Measurements from ENCODE around the gene SHD.

The SHD gene

DNA sequence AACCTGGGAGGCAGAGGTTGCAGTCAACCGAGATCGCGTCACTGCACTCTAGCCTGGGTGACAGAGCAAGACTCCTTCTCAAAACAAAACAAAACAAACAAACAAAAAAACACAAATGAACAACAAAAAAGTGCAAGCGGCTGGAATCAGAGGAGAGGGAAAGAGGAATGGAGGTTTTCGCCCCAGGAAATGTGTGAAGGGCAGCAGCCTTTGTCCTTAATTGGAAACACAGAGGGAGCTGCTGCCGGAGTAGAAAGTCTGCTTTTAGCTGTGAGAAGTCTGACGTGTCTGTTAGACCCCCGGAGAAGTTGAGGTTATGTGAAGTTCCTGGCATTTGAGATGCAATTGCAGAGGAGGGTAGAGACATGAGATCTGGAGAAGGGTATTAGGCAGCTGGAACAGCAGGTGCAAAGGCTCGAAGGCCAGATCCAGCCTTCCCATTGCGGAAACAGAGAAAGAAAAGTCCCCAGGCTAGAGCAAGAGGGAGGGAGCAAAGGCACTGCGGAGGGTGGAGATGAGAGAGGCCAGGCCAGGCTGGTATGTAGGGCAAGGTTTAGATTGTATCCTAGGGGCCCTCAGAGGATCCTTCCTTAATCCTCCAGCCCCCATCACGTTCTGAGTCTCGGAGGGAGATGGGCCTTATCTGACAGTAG is 22.6 kb downstream of the SHD start:
- DNase-seq = no peak

DNA sequence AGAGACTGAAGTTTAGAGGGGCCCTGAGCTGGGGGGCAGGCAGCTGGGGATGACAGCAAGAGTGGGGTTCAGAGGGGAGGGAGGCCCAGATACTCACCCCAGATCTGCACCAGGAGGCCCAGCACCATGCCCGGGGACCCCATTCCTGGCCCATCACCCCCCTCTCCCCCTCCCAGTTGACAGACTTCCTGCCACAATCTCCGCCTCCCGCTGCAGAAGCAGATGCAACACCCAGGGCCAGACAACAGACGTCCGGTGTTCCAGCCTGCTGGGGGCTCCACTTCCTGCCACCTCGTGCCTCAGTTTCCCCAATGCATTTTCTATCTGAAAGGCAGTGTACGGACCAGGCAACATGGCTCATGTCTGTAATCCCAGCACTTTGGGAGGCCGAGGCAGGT is 23.2 kb downstream of the SHD start, which contains the start of gene TMIGD2:
Gene TMIGD2, minus strand, starts transcription at position 147 of the 398 bp plus-strand sequence. Its CDS starts 4 bp downstream, at position 143.
- no peak for DNase-seq

DNA sequence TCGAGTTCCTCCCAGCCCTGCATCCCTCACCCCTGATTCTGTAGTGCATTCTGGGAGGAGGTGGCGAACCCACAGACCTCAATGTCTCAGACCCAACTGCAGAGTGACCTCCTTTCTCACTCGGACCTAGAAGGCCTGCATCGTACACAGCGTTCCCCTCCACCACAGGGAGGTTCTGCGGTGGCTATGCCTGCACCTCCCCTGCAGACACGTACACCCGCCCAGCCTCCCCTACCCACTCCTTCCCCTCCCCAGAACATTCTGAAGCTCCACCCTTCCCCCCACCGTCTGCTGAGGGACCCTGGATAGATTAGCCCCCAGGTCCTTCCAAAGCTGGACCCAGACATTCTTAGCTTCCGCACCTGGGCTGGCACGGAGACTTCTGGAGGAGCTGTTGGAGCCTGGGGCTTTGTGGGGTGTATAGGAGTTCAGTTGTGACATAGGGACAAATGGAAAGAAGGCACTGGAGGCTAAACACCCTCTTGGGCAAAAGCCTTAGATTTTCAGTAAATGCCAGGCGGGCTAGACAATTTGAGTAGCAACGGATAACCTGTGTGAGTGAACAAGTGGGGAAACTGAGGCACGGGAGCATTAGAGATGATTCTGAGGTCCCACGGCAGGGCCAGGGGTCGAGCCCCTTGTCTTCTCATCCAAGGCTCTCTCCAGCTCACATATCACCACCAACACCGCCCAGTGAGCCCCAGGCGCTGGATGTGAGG is 24.9 kb downstream of the SHD start:
- no peak for DNase-seq

DNA sequence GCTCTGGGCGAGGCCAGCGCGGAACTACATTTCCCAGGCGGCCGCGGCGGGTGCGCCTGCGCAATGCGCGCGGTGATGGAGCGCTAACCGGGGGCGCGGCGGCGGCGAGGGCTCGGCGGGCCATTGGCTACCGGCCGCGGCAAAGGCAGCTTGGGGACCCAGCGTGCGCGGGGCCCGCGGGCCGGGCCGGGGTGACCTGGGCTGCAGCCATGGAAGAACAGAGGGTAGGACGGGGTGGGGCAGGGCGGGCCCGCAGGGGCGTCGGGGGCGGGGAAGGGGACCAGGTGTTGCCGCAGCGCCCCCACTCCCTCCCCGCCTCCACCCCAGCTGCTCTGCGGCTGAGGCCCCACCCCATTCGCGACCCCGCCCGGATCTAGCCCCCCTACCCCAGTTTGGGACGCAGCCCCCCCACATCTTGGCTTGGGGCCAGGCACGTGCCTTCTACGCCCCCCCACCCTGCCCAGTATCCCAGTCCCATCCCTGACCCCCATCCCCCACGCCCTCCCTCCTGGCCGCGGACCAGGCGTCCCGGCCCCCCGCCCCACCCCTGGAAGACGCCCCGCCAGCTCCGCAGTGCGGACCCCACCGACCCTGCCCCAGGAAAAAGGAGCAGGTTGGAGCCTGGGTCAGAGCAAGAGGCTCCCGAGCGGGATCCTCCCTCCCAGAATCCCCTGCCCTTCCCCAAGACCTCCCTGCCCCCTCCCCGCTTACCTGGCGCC is 25.6 kb downstream of the SHD start, which contains the start of gene FSD1:
Gene FSD1, plus strand, starts transcription at position 61 of the 719 bp plus-strand sequence. Its CDS starts 149 bp downstream, at position 210.
- DNase-seq = peak; percentile 88

DNA sequence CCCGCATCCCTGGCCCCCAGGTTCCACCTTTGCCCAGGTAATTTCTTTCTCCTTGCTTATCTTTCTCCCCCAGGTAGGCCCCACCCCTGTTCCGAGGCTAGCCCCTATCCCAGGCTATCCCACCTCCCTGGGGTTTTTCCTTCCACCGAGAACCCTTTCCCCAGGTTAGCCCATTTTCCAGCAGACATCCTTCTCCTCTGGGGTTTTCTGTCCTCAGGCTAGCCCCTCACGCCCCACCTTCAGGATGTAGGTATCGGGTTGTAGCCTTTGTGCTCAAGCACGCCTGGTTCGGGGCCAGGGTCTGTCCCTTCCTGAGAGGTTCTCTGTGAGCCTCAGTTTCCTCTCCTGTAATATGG is 26.2 kb downstream of the SHD start:
- peak; percentile 31 for DNase-seq

DNA sequence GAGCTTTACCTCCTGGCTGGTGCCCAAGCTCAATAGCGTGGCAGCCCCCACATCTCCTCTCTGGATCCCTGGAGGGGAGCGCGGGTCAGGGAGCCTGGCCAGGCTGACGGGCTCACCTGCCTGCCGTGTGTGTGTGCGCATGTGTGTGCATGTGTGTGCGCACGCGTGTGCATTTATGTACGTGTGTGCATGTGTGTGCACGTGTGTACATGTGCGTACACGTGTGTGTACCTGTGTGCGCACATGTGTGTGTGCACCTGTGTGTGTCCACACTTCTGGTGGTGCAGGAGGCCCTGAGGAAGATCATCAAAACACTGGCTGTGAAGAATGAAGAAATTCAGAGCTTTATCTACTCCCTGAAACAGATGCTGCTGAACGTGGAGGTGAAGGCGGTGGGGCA is 26.6 kb downstream of the SHD start:
- DNase-seq = no peak

DNA sequence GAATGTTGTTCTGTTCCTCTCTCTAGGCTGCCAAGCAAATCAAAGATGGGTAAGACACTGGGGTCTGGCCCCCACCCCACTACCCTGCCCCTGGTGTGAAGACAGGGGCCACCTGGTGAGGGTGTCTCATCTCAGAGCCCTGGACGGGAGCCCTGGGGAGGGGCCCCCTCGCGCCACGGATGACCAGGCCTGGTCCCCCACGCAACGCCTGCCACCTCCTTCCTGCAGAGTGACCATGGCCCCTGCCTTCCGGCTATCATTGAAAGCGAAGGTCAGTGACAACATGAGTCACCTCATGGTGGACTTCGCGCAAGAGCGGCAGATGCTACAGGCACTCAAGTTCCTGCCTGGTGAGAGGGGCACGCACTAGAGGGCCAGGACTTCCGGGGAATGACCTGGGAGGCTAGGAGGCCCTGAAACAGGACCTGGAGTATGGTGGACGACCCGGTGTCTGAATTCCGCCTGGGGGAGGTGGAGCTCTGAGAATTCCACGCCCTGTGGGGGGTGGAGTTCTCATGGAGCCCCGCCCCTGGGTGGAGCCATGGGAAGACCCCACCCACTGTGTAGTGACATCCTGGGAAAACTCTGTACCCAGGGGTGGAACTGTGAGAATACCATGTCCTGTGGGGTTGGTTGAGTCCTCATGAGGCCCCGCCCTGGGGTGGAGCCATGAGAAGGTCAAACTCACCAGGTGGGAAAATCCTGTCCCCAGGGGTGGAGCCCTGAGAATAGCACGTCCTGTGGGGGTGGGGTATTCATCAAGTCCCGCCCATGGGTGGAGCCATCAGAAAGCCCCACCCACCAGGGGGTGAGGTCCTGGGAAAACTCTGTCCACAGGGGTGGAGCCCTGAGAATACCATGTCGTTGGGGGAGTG is 31.4 kb downstream of the SHD start:
- peak; percentile 27 for DNase-seq

DNA sequence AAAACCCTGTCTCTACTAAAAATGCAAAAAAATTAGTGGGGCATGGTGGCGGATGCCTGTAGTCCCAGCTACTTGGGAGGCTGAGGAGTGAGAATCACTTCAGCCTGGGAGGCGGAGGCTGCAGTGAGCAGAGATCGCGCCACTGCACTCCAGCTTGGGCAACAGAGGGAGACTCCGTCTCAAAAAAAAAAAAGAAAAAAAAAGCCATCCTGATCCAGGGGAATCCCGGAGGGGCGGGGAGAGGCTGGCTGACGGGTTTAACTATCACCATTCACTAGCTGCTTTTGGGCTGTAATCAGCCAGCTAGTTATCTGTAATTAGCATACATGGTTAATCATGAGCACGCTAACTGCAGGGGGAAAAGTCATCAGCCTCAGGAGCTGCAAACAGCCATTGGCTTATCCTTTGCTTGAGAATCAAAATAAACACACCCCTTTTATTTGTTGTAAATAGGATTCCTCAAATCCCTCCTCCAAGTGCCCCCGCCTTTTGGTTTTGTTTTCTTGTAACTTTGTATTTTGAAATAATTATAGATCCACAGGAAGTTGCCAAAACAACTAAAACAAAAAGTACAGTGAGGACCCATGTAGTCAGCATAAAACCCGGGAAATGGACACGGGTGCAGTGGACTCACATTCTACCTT is 34.9 kb downstream of the SHD start:
- peak; percentile 22 for DNase-seq

DNA sequence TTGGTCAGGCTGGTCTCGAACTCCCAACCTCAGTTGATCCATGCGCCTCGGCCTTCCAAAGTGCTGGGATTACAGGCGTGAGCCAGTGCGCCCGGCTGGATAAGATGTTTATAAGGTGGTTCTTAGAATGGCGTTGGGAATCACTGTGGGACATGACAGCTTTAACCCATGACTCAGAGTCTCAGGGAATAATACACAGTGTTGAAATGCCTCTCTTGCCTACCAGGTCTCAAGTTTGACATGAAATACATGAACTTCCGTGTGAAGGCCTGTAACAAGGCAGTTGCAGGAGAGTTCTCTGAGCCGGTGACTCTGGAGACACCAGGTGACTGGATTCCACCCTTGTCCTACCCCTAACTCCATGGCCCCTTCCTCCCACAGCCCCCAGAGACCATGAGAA is 37.9 kb downstream of the SHD start:
- no peak for DNase-seq

DNA sequence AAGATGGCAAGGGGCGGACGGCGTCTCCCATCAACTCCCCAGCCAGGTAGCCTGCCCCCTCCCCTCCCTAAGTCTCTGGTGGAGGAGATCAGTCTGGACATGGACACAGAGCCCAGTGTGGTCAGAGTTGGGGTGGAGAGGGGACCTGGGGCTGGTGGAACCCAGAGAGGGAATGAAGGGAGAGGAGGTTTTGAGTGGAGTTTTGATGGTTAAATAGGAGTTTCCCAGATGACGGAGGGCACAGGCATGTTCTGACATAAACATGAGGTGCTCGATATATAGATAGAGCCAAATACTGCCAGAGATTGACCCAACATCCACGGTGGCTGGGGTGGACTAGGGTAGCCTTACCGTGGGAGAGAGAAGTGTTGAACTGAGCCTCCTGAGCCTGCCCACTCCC is 39.4 kb downstream of the SHD start:
- DNase-seq = no peak

DNA sequence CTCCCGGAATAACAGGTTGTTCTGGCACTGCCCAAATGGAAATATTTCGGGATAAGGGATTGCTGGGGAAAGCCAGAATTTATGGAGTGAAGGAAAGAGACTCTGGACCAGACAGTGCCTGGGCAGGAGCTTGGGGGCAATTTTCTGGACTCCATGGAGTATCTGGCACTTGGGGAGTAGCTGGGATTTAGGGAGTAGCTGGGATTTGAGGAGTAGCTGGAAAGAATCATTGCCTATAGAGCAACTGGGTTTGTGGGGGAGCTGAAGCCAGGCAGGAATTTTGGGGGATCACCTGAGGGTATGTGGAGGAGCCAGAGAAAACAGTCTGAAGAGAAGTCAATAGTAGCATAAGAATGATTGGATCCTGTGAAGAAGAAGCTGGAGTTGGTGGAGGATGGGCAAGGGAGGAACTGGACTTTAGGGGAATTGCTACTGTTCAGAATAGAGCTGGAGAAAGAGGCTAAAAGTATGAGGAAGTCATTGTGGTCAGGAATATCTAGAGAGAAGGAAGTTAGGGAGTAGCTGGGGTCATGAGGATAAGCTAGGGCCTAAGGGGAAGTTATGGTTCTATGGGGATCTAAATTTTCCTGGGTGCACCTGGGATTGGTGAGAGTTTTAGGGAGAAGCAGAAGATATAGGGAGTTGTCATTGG is 40.1 kb downstream of the SHD start:
- DNase-seq = no peak

DNA sequence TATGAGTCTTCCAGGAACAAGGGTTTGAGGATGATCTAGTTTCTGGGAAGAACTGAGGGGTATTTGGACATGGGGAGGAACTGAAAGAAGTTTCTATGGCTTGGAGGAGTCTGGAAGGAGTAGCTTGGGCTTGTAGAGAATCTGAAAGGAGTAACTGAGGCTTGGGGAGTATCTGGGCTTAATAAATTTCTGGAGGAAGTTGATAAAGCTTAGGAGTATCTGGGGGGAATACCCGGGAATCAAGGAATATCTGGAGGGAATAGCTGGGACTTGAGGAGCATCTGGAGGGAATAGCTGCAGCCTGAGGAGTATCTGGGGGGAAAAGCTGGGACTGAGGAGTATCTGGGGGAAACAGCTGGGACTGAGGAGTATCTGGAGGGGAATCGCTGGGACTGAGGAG is 41.4 kb downstream of the SHD start:
- no peak for DNase-seq

DNA sequence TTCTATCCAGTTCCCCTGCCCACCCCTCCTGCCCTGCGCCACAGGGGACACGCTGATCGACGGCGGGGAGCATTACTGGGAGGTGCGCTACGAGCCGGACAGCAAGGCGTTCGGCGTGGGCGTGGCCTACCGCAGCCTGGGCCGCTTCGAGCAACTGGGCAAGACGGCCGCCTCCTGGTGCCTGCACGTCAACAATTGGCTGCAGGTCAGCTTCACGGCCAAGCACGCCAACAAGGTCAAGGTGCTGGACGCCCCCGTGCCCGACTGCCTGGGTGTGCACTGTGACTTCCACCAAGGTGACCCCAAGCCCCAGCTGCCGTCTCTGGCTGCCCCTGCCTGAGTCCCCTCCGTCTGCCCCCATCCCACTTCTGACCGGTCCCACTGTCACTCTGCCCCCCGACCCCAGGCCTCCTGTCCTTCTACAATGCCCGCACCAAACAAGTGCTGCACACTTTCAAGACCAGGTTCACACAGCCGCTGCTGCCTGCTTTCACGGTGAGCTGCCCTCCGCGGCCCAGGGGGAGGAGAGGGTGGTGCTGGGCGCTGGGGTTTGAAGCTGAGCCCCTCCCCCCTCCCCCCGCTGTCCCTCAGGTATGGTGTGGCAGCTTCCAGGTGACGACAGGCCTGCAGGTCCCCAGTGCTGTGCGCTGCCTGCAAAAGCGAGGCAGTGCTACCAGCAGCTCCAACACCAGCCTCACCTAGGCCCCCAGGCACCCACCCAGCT is 44.0 kb downstream of the SHD start:
- no peak for DNase-seq

DNA sequence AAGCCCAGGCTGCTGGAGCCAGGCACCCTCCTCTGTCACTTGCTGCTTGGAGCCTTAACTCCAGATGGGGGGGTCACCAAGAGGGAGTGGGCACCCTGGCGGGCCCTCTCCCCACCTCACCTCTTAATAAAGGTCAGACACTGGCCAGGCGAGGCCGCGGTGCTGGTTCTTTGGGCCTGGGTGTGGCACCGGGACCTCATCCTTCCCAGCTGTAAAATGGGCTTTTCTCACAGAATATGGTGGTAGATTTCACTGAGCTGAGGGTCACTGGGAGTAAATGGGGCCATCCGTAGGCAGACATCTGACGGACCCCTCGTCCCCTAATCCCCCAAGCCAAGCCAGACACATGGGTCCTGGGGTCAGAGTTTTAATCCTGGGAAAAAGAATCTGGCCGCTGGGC is 44.6 kb downstream of the SHD start:
- DNase-seq = no peak

DNA sequence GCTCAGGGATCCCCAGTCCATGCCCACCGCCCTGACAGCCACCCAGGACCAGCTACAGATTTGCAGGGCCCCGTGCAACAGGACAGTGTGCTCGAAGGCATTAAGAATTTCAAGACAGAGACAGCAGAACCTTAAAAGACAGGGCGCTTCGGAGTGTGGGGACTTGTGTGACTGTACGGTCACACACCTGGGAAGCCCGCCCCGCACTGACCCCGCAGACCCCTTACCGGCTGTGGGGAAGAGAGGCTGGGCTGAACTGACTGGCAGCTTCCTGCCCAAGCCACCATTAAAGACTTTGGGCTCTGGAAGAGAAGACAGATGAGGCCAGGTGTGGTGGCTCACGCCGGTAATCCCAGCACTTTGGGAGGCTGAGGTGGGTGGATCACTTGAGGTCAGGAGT is 45.2 kb downstream of the SHD start:
- DNase-seq = no peak

DNA sequence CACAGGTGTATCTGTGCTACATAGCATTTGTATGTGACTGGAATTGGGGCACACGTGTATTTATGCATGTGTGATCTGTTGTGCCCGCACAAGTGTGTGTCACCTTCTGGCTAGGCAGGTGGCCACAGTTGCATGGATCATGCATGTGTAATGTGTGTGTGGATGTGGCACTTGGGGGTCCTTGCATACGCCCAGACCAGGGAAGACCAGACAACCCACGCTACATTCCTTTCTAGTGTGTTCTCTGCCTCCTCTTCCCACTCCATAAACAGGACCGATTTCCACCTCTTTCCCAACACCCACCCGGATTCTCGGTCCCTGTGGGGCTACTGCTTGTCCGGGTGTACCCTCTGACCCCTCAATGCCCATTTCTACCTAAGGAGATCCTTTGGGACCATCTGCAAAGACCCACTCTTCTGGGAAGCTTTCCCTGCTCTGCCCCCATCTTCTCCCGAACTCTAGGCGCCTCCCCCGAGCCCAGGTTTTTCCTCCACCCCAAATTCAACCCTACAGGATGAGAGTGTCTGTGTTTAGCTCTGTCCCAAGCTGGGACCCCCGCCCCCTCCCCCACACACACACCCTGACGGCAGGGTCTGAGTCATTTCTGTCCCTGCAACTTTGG is 47.3 kb downstream of the SHD start:
- no peak for DNase-seq

DNA sequence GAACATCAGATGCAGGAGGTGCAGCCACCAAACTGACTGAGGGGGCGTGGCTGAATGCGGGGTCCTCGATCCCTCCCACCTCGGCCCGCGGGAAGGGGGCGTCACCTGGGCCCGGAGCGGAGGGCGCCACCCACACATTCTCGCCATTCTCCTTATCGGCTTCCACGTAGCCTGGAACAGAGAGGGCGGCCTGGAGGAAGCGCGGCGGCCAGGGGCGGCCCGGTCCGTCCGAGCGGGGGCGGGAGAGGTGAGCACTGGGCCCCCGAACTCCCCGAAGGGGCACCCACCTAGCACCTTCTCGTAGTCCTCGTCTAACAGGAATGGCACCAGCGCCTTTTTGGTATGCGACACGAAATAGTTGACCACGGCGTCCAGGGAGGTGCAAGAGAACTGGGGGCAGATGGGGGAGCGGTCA is 47.8 kb downstream of the SHD start:
- peak; percentile 21 for DNase-seq

DNA sequence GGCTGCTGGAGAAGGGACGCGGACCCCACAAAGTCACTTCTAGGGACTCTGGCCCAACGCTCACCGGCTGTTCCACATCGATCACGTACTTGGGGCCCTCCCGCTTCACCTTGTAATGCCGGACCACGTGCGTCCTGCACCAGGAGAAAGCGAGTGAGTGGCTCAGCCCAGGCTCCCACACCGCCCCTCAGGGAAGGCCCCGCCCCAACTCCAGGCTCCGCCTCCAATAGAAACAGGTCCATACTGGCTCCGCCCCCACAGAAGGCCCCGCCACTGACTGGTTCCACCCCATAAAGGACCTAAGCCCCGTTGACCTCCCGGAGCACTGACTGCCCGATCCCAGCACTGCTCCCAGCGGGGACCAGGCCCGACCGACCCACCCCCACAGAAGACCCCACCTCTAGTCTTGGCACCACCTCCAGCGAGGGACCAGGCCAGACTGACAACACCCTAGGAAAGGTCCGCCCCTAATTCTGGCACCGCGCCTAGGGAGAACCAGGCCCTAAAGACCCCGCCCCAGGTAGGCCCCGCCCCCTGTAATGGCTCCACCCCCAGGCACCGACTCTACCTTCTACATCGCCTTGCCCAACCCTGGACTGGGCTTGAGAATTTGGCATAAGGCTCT is 48.3 kb downstream of the SHD start:
- DNase-seq = peak; percentile 91

DNA sequence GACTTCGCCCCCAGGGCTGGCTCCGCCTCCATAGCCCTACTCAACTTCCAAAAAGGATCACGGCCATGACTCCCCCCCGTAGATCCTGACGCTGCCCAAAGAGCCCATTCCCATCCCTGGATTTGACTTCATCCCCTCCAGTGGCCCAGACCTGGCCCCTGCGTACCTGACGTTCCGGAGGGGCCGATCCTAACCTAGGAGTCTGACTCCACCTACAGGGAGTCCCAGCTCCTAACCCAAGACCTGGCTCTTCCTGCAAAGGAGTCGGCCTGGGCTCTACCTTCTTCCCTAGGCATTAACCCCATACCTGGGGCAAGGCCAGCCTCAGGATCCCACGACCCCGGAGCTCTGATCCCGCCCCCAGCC is 48.8 kb downstream of the SHD start:
- no peak for DNase-seq

DNA sequence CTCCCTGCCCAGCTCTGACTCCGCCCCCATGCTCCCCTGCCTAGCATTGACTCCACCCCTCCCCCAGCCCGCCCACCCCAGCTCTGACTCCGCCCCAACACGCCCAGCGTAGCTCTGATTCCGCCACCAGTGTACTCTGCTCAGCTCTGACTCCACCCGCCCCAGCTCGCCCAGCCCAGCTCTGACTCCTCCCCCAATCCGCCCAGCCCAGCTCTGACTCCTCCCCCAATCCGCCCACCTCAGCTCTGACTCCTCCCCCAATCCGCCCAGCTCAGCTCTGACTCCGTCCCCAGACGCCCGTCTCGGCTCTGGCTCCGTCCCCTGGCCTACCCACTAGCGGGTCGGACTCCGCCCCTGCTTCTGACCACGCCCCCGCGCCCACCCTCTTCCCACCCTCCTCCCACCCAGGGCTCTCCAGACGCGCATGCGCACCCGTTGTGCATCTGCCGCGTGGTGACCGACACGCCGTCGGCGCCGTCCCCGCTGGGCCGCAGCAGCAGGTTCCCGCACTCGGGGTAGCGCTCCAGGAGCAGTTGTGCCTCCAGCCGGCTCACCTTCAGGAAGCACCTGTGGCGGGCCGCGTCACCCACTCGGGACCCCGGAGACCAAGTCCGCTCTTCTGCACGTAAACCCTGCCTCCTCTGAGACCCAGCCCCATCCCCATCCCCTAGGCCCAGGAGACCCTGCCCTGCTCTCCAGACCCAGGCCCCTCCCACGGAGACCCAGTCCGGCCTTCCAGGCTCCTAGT is 49.4 kb downstream of the SHD start:
- peak; percentile 98 for DNase-seq

Measured in NCI-H69 (cell line).